Measurements from ENCODE around the gene KCNK15.

KCNK15 gene

DNA sequence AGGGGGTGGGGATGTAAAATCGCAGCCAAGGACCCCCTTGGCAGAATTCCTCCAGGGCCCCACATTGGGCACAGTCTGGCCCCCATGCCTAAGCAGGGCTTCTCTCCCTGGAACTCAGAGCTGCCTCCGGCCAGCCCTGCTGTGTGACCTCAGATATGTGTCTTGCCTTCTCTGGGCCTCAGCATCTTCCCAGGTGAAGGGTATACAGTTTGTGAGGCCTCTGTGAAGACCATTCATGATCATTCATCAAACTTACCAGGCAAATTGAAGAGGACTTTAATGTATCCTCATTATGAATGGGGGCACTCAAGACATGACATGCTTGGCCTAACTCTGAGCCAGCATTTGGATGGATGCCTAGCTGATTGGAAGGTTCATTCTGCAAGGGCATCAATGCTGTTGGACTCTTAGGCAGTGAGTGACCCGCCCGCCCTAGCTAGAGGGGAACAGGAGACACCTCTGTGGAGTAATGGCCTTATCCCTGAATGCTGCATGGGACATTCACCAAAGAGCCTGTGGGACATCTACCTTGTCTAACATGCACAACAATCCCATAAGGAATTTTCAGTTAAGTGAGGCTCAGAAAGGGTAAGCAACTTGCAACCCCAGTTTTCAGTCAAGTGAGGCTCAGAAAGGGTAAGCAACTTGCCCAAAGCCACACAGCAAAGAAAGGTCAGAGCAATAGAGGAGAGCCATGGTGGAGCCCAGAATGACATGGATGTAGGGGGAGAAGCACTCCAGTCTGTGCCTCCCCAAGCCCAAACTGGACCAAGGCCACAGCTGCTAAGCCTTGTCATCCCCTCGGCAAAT lies 30.0 kb upstream of the KCNK15 start:
- DNase-seq: no peak

DNA sequence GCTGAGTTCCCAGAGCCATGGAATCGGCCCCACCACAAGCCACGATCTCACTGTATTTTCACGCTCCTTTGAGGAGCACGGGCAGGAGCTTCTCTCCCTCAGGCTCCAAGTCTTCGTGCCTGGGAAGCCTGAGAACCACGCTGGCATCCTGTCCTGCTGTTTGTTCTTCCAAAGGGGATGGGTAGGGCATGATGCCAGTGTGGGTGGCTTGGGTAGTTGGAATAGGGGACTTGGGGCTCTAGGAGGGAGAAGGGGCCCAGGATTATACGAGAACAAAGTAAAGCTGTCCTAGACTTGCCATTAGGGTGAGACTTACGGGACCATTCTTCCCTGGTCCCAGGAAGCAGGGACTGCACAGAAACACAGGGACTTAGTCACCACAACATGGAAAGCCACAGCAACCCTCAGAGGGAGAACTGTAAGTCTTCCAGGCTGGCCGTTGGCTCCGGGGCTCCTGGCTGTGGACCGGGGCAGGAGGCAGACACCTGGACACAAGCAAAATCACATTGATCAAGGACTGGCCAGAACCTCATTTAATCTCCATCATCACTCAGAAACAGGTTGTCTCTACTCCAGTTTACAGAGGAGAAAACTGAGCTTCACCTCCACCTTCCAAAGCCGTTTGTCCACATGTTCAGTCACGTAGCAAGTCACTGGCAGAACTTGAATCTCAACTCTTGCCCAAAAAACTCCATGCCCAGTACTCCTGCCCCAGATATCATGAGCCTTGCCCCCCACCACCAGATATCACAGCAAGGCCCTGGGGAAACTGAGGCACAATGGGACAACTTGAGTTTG lies 29.2 kb upstream of the KCNK15 start:
- no peak for DNase-seq

GRCh38 chr20:44717986-44718385 lies 27.7 kb upstream of the KCNK15 start:
- no peak for DNase-seq

DNA sequence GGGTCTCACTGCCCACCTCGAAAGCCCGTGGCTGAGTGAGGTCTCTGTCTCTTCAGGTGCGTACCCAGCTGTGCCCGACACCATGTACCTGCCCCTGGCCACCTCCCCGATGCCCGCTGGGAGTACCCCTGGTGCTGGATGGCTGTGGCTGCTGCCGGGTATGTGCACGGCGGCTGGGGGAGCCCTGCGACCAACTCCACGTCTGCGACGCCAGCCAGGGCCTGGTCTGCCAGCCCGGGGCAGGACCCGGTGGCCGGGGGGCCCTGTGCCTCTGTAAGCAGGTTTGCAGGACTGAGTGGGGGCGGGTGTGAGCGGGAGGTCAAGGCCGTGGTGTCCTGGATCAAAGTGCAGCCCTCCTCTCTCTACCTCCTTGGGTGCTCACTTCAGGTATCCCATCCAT lies 25.8 kb upstream of the KCNK15 start:
- no peak for DNase-seq

DNA sequence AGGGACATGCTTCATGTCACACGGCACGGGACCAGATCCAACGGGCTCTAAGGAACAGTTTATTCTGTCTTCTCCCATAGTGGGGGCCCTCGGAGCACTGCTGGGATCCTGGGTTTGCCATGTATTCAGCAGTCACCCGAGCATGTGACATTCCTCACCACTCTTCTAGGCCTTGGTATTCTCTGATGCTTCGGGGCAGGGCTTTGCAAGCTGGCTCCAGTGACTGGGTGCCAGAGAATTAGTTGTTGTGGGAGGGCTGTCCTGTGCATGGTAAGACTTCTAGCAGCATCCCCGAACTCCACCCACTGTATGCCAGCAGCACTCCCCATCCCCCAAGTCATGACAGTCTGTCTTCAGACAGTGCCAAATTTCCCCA lies 25.1 kb upstream of the KCNK15 start:
- no peak for DNase-seq

DNA sequence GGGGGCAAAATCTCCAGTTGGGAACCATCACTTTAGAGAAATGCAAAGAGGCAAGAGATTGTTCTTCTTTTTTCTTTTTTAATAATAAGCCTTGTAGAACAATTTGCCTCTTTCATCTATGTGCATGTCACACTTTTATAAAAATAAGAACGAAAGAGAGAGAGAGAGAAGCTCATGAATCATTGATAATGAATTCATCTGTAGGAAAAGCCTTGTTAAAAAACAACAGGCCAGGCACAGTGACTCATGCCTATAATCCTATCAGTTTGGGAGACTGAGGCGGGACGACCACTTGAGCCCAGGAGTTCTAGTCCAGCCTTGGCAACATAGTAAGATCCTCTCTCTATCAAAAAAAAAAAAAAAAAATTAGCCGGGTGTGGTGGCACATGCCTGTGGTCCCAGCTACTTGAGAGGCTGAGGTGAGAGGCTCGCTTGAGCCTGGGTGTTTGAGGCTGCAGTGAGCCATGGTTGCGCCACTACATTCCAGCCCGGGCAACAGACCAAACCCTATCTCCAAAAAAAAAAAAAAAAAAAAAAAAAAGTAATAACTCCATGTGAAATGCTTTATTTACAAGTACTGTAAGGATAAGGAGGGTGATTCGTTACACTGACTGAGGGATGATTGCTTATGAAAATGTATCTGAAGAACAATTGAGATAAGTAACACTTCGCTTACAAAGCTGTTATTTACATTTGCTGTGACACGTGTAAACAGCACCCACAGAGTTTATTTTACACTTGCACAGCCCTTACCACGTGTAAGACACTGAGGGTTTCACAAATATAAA lies 24.5 kb upstream of the KCNK15 start:
- no peak for DNase-seq

DNA sequence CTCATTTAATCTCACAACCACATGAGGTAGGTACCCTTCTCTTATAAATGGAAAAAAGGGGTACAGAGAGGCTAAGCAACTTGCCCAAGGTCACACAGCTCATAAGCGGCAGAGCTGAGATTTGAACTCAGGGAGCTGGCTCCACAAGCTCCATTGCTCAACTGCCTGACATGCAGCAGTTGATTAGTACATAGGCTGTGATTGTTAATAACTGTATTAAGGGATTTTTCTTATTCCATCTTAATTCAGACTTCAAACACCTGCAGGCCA lies 23.9 kb upstream of the KCNK15 start:
- no peak for DNase-seq

- DNase-seq: no peak
These were observed 22.7 kb upstream of the KCNK15 start for GRCh38 chr20:44722990-44723389.

DNA sequence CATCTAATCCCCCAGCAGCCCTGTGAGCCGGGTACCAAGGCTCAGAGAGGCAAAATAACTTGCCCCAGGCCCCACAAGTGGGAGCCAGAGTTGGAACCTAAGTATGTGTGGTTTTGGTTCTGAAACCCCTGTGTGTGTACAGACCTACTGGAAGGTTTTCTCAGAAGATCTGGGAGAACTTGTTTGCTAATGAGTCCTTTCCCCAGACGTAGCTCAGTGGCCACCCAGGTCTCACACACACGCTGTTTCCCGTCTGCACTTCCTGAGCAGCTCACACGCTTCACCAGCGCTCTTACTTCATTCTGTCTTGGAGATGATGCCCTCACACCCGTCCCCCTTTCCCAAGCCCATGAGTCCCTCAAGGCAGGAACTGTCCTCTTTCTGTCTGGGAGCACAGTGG lies 22.3 kb upstream of the KCNK15 start:
- no peak for DNase-seq

- DNase-seq: no peak
These were observed 21.8 kb upstream of the KCNK15 start for GRCh38 chr20:44723798-44724362.

GRCh38 chr20:44724423-44725091 lies 21.1 kb upstream of the KCNK15 start:
- no peak for DNase-seq

- DNase-seq: no peak
These were observed 19.8 kb upstream of the KCNK15 start for GRCh38 chr20:44725837-44726236.

GRCh38 chr20:44727039-44727438 lies 18.6 kb upstream of the KCNK15 start:
- no peak for DNase-seq

DNA sequence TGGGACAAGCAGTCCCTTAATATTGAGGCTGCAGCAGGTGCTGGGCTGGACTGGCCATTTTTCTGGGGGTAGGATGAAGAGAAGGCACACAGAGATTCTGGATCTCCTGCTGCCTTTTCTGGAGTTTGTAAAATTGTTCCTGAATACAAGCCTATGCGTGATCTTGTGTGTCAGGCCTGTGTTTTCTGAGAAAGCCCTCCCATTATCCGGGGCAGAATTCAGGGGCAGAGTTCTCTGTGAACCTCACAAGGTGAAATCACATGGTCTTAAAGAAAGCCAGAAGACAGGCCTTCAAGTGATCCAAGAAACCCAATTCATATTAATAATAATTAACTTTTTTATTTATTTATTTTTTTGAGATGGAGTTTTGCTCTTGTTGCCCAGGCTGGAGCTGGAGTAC lies 18.0 kb upstream of the KCNK15 start:
- DNase-seq: no peak

GRCh38 chr20:44728801-44729443 lies 16.7 kb upstream of the KCNK15 start:
- DNase-seq: no peak

GRCh38 chr20:44730441-44730840 lies 15.2 kb upstream of the KCNK15 start:
- no peak for DNase-seq

GRCh38 chr20:44731657-44732056 lies 14.0 kb upstream of the KCNK15 start:
- no peak for DNase-seq

GRCh38 chr20:44732327-44732726 lies 13.3 kb upstream of the KCNK15 start:
- no peak for DNase-seq

DNA sequence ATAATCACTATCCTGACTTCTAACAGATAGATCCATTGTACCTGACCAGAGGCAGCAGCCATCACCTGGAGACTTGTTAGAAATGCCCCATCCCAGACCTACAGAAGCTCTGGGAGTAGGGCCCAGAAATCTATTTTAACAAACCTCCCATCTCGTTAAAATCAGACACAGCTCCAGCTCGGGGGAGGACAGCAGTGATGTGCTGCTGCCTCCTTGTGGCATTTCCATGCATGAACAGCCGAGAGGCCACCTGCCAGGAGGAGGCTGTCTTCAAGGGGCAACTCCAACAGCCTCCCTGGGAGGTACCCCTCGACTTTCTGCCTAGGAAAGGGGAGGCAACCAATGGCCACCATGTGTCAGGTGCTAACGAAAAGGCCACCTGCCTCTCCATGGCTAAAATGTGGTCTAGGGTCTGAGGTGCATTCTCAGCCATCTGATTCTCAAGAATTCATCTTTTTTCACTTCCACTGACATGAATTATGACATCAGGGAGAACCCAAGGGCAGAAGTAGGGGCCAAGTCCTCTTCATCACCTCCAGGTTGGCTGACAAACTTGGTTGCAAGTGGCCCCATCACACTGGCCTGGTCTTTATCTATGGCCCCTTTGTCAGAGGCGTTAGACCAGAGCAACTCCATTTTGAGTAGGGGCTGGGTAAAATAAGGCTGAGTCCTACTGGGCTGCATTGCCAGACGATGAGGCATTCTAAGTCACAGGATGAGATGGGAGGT lies 12.2 kb upstream of the KCNK15 start:
- DNase-seq: peak; percentile 37

- DNase-seq: no peak
These were observed 10.7 kb upstream of the KCNK15 start for GRCh38 chr20:44734938-44735337.

DNA sequence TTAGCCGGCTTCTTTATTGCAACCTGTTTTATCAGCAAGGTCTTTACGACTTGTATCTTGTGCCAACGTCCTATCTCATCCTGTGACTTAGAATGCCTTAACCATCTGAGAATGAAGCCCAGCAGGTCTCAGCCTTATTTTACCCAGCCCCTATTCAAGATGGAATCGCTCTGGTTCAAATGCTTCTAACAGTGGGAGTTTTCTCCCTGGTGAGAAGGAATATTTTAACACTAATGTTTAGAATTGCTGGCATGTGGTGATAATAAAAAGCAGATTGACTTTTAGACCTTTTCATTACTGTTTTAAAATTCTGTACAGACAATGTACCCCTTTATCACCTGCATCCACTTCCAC lies 9.9 kb upstream of the KCNK15 start:
- no peak for DNase-seq

Data from CD4-positive, alpha-beta T cell treated with Interleukin-4 for 4 hours (primary cell).